Astrocyte (in vitro differentiated cells and primary cell): Measurements from ENCODE around the gene DUSP15.

Experiments used
- CTCF ChIP-seq: IDR thresholded peaks from 2 replicates; pipeline ENCODE4 v1.5.1; 2011; ENCODE audit warnings: low read depth, mild to moderate bottlenecking, inconsistent platforms, low read length, moderate library complexity; ENCODE audit not compliant: insufficient read depth
- EZH2 ChIP-seq: IDR thresholded peaks from 2 replicates; pipeline ENCODE4 v1.6.1; 2012; ENCODE audit warnings: mild to moderate bottlenecking, low read length, inconsistent platforms; ENCODE audit not compliant: insufficient read depth

GRCh38 chr20:31869942-31870725 lies at the start of gene DUSP15, which contains the start of gene TTLL9:
- TF ChIP-seq CTCF = no peak
- TF ChIP-seq EZH2 = peak; percentile 91
